ENCODE measurements around the gene LIX1L. TPM values are rescaled to one million over a fixed set of nuclear protein-coding genes. Genes with fewer than 3 reads are reported as not detected.

Gene LIX1L
- total and polyA plus RNA-seq, 2 of the 13 experiments (the other 11 are each of a cell fraction or from before 2014, with no cell fraction given), result 8.1 to 24.9 TPM

GRCh38 chr1:145918144-145918991 lies 39.4 kb downstream of the LIX1L start, which contains the start of gene PEX11B (continued):
- TF ChIP-seq, protein P1, sequence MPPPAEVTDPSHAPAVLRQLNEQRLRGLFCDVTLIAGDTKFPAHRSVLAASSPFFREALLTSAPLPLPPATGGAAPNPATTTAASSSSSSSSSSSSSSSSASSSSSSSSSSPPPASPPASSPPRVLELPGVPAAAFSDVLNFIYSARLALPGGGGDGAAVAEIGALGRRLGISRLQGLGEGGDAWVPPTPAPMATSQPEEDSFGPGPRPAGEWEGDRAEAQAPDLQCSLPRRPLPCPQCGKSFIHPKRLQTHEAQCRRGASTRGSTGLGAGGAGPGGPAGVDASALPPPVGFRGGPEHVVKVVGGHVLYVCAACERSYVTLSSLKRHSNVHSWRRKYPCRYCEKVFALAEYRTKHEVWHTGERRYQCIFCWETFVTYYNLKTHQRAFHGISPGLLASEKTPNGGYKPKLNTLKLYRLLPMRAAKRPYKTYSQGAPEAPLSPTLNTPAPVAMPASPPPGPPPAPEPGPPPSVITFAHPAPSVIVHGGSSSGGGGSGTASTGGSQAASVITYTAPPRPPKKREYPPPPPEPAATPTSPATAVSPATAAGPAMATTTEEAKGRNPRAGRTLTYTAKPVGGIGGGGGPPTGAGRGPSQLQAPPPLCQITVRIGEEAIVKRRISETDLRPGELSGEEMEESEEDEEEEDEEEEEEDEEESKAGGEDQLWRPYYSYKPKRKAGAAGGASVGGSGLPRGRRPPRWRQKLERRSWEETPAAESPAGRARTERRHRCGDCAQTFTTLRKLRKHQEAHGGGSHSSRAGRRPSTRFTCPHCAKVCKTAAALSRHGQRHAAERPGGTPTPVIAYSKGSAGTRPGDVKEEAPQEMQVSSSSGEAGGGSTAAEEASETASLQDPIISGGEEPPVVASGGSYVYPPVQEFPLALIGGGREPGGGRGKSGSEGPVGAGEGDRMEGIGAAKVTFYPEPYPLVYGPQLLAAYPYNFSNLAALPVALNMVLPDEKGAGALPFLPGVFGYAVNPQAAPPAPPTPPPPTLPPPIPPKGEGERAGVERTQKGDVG (CRISPR knock-in tag; IDR thresholded peaks at IDR 0.05; ENCODE audit: borderline replicate concordance), result no peak
- TF ChIP-seq FOXP1 (IDR thresholded peaks at IDR 0.05), result no peak
- TF ChIP-seq FOXP1 (CRISPR knock-in tag; IDR thresholded peaks at IDR 0.05), result peak; percentile 15; the same call in 1 of the 2 replicates
- 0 out of 2 replicates have a peak, but pooled peaks have one; percentile 30 for TF ChIP-seq ZNF792 (CRISPR knock-in tag; IDR thresholded peaks at IDR 0.05)
- TF ChIP-seq ZNF230 (CRISPR knock-in tag; IDR thresholded peaks at IDR 0.05), result no peak
- 0 out of 2 replicates have a peak, but pooled peaks have one; percentile 32 for TF ChIP-seq PRDM15 (CRISPR knock-in tag; IDR thresholded peaks at IDR 0.05)
- no peak for TF ChIP-seq FOXM1 (CRISPR knock-in tag; IDR thresholded peaks at IDR 0.05)
- TF ChIP-seq GPN1 (CRISPR knock-in tag; IDR thresholded peaks at IDR 0.05; ENCODE audit: borderline replicate concordance), result no peak
- TF ChIP-seq, protein P2, sequence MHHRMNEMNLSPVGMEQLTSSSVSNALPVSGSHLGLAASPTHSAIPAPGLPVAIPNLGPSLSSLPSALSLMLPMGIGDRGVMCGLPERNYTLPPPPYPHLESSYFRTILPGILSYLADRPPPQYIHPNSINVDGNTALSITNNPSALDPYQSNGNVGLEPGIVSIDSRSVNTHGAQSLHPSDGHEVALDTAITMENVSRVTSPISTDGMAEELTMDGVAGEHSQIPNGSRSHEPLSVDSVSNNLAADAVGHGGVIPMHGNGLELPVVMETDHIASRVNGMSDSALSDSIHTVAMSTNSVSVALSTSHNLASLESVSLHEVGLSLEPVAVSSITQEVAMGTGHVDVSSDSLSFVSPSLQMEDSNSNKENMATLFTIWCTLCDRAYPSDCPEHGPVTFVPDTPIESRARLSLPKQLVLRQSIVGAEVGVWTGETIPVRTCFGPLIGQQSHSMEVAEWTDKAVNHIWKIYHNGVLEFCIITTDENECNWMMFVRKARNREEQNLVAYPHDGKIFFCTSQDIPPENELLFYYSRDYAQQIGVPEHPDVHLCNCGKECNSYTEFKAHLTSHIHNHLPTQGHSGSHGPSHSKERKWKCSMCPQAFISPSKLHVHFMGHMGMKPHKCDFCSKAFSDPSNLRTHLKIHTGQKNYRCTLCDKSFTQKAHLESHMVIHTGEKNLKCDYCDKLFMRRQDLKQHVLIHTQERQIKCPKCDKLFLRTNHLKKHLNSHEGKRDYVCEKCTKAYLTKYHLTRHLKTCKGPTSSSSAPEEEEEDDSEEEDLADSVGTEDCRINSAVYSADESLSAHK (CRISPR knock-in tag; IDR thresholded peaks at IDR 0.05; ENCODE audit: borderline replicate concordance), result no peak
- TF ChIP-seq ZNF350 (CRISPR knock-in tag; IDR thresholded peaks at IDR 0.05; ENCODE audit: borderline replicate concordance, low read depth), result peak; percentile 46; the same call in 1 of the 2 replicates
- TF ChIP-seq, protein P3, sequence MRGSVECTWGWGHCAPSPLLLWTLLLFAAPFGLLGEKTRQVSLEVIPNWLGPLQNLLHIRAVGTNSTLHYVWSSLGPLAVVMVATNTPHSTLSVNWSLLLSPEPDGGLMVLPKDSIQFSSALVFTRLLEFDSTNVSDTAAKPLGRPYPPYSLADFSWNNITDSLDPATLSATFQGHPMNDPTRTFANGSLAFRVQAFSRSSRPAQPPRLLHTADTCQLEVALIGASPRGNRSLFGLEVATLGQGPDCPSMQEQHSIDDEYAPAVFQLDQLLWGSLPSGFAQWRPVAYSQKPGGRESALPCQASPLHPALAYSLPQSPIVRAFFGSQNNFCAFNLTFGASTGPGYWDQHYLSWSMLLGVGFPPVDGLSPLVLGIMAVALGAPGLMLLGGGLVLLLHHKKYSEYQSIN (CRISPR knock-in tag; IDR thresholded peaks at IDR 0.05; ENCODE audit: borderline replicate concordance), result no peak
- no peak for TF ChIP-seq LBX2 (CRISPR knock-in tag; IDR thresholded peaks at IDR 0.05; ENCODE audit: borderline replicate concordance)
- TF ChIP-seq FIP1L1 (IDR thresholded peaks at IDR 0.05; ENCODE audit: borderline replicate concordance, insufficient read depth, low read depth, low read length), result no peak

Measured in HepG2 (cell line).